Stomach smooth muscle (tissue), 2 donors: ENCODE results near the gene DYNLRB1.

Experiments used
- H3K27ac ChIP-seq: one replicate; pipeline ENCODE4 v1.7.0; 2013; ENCODE audit warnings: mild to moderate bottlenecking, low read length, inconsistent platforms
- H3K27me3 ChIP-seq, 2 donors: one replicate each; pipeline ENCODE4 v1.7.0; 2013; ENCODE audit warnings: low read length in 2 of 2; ENCODE audit not compliant: insufficient read depth in 2 of 2, control insufficient read depth in 1 of 2
- H3K36me3 ChIP-seq, 2 donors: one replicate each; pipeline ENCODE4 v1.7.0; 2013; ENCODE audit warnings: low read length in 2 of 2; ENCODE audit not compliant: control insufficient read depth in 2 of 2, insufficient read depth in 2 of 2
- H3K4me1 ChIP-seq: one replicate; pipeline ENCODE4 v1.7.0; 2013; ENCODE audit warnings: low read length; ENCODE audit not compliant: control insufficient read depth, insufficient read depth
- H3K4me3 ChIP-seq, 2 donors: one replicate each; pipeline ENCODE4 v1.7.0; 2013; ENCODE audit warnings: low read length in 2 of 2
- H3K9ac ChIP-seq, 2 donors: one replicate each; pipeline ENCODE4 v1.7.0; 2013; ENCODE audit warnings: low read length in 2 of 2, mild to moderate bottlenecking in 1 of 2
- H3K9me3 ChIP-seq, 2 donors: one replicate each; pipeline ENCODE4 v1.7.0; 2013; ENCODE audit warnings: low read length in 2 of 2; ENCODE audit not compliant: control insufficient read depth in 2 of 2
- donor health status: healthy.
- donor health status: Pancreatic carcinoma.

DYNLRB1 gene

DNA sequence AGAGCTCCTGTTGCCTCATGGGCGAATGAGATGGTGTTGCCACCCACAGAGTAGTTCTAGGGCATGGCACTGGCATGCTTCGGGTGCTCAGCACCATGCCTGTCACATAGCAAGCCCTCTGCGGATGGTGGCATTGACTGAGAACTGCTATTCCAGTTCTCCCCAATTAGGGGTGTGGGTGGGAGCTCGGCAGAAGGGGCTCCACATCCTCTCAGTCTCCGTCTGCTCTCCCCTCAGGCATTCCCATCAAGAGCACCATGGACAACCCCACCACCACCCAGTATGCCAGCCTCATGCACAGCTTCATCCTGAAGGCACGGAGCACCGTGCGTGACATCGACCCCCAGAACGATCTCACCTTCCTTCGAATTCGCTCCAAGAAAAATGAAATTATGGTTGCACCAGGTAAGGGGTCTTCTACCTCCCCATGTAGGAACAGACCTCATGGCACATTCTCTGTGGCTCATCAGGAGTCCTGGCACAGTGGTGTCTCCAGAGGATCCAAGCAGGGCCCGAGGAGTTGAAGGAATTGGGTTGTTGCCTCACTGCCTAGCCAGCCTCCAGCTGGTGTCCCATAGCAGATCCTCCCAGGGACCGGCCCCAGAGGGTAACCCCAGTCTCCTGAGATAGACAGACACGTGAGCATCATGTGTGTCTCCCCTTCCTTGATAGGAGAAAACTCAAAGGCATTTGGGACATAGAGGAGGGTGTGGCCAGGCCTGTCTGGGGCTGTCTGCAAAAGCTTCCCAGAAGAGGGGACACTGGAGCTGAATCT, 18.4 kb downstream of the DYNLRB1 start:
- no peak overlapping the region for H3K9ac ChIP-seq
- no peak overlapping the region for H3K27ac ChIP-seq
- no peaks in the 10 kb centered on the region for H3K9me3 ChIP-seq
- no peak overlapping the region for H3K4me3 ChIP-seq
- peaks cover 5% of the 10 kb centered on the region for H3K4me1 ChIP-seq
- H3K27me3 ChIP-seq = no peaks in the 10 kb centered on the region
- peaks cover 49 to 67% of the 10 kb centered on the region in 2 donors for H3K36me3 ChIP-seq

DNA sequence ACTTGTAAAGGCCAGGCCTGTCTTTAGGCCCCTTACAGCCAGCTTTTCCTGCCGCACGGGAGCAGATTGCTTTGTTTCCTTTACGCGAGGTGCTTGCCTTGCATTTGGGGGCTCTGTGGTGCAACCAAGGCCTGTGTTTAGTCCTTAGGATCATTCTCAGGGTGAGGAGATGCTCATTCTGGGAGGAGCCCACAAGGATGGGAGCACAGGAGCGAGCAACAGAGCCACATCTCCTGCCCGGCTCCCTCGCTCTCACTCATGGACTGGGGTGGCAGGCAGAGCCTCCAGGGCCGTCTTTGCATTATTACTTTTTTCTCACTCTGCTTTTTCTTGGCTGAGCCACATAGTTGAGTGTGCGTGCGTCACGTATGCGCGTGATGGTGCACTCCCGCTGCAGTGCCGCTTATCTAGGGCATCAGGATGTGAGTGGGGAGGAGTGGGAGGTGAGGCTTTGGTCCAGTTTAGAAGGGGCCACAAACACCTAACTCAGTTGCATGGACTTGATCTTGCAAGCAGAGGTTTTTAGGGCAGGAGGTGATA, 19.1 kb downstream of the DYNLRB1 start:
- Histone ChIP-seq H3K9ac (no peak overlapping the region), H3K36me3 (peaks cover 45 to 65% of the 10 kb centered on the region in 2 donors), H3K27me3 (no peaks in the 10 kb centered on the region), H3K27ac (no peak overlapping the region), H3K9me3 (no peaks in the 10 kb centered on the region), H3K4me3 (no peak overlapping the region), H3K4me1 (peaks cover 5% of the 10 kb centered on the region)

- Histone ChIP-seq H3K27ac (no peak overlapping the region), H3K4me3 (no peak overlapping the region), H3K27me3 (no peaks in the 10 kb centered on the region), H3K9me3 (no peaks in the 10 kb centered on the region), H3K4me1 (peaks cover 4% of the 10 kb centered on the region), H3K9ac (no peak overlapping the region), H3K36me3 (peaks cover 44 to 65% of the 10 kb centered on the region in 2 donors)
Observed at GRCh38 chr20:34535857-34536256, 19.6 kb downstream of the DYNLRB1 start.

- no peak overlapping the region for H3K4me3 ChIP-seq
- H3K9me3 ChIP-seq = no peaks in the 10 kb centered on the region
- H3K27me3 ChIP-seq = no peaks in the 10 kb centered on the region
- no peak overlapping the region for H3K27ac ChIP-seq
- peaks cover 44 to 67% of the 10 kb centered on the region in 2 donors for H3K36me3 ChIP-seq
- H3K9ac ChIP-seq = no peak overlapping the region
- H3K4me1 ChIP-seq = peaks cover 2% of the 10 kb centered on the region
Observed at GRCh38 chr20:34536798-34537394, 20.7 kb downstream of the DYNLRB1 start.

DNA sequence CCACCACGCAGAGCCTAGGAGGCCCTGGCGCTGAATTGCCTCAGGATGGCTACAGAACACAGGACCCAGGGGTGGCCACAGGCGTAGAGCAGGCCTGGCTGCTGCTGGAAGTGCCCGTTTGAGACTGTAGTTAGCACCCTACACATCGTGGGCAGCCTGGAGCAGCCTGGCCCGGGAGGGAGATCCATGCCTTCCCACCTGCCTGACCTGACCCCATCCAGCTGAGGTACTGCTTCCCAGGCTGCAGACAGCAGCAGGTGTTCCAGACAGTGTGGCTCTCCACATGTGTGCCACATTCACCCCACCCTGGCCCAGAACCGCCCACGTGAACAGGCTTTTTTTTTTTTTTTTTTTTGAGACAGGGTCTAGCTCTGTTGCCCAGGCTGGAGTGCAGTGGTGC, 21.4 kb downstream of the DYNLRB1 start:
- H3K9me3 ChIP-seq = no peaks in the 10 kb centered on the region
- peaks cover 49 to 63% of the 10 kb centered on the region in 2 donors for H3K36me3 ChIP-seq
- peaks cover 2% of the 10 kb centered on the region for H3K4me1 ChIP-seq
- no peak overlapping the region for H3K4me3 ChIP-seq
- no peaks in the 10 kb centered on the region for H3K27me3 ChIP-seq
- no peak overlapping the region for H3K9ac ChIP-seq
- no peak overlapping the region for H3K27ac ChIP-seq

DNA sequence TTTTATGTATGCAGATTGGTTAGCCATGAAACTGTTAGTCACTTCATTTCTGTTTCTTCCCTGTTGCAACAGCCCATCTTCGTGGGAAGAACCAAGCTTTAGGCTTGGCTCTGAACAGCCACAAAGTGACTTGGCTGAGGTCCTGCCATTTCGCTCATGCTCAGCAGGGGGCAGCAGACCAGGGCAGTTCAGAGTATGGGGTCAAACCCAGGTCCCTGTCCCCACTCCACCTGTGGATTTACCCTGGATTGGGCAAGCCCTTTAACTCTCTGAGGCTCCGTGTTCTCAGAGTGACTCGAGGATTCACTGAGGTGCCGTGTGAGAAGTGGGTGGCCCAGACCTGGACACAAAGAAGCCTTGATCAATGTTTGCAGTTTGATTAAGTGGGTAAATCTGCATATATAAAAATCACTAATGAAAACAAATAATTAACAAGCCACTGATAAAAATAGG, 22.5 kb downstream of the DYNLRB1 start:
- no peaks in the 10 kb centered on the region for H3K9me3 ChIP-seq
- no peak overlapping the region for H3K9ac ChIP-seq
- H3K27ac ChIP-seq = no peak overlapping the region
- H3K27me3 ChIP-seq = no peaks in the 10 kb centered on the region
- no peak overlapping the region for H3K4me3 ChIP-seq
- peaks cover 49 to 56% of the 10 kb centered on the region in 2 donors for H3K36me3 ChIP-seq
- H3K4me1 ChIP-seq = no peaks in the 10 kb centered on the region

DNA sequence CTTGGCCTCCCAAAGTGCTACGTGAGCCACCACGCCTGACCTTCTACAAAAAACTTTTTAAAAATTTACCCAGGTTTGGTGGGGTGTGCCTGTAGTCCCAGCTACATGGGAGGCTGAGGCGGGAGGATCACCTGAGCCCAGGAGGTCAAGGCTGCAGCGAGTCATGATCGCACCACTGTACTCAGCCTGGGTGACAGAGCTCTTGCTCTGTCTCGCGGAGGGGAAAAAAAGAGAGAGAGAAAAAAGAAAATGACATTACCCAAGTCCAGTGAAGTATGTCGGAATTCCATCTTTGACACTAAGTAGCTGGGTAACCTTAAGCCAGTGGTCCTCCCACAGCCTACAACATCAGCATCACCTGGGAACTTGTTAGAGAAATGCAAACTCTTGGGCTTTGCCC, 23.5 kb downstream of the DYNLRB1 start:
- H3K36me3 ChIP-seq = peaks cover 41 to 49% of the 10 kb centered on the region in 2 donors
- H3K9ac ChIP-seq = no peak overlapping the region
- no peaks in the 10 kb centered on the region for H3K9me3 ChIP-seq
- no peaks in the 10 kb centered on the region for H3K27me3 ChIP-seq
- H3K27ac ChIP-seq = no peak overlapping the region
- H3K4me3 ChIP-seq = no peak overlapping the region
- H3K4me1 ChIP-seq = peaks cover 2% of the 10 kb centered on the region

DNA sequence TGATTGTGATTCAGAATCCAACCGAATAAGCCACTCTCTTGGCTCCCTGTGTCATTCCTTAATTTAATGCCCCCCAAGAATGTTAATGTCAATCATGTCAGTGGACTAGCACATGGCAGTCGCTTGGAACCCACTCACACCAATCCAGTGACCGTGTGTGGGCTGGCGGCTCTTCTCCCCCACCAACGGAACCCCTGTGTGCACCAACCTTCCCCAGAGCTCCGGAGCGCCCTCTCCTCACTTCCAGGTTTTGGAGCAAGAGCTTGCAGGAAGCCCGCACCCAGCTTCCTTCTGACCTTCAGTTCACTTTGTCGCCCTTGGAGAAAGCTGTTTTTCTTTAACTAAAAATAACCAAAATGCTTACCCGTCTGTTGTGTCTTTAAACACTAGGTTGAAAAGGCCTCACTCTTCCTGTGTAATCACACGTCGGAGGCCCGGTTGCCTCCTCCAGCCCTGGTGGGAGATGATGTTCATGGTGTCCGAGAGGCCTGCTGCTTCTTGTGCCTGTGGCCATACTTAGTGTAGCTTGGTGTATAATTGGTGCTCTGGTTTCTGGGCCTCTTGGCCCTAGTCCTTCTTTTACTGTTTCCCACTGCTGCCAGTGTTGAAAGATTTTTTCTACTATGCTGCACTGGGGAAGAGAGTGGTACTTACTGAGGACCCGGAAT, 24.5 kb downstream of the DYNLRB1 start:
- no peaks in the 10 kb centered on the region for H3K27me3 ChIP-seq
- no peak overlapping the region for H3K9ac ChIP-seq
- no peak overlapping the region for H3K27ac ChIP-seq
- no peaks in the 10 kb centered on the region for H3K9me3 ChIP-seq
- H3K4me3 ChIP-seq = no peak overlapping the region
- peaks cover 32 to 40% of the 10 kb centered on the region in 2 donors for H3K36me3 ChIP-seq
- peaks cover 2% of the 10 kb centered on the region for H3K4me1 ChIP-seq

DNA sequence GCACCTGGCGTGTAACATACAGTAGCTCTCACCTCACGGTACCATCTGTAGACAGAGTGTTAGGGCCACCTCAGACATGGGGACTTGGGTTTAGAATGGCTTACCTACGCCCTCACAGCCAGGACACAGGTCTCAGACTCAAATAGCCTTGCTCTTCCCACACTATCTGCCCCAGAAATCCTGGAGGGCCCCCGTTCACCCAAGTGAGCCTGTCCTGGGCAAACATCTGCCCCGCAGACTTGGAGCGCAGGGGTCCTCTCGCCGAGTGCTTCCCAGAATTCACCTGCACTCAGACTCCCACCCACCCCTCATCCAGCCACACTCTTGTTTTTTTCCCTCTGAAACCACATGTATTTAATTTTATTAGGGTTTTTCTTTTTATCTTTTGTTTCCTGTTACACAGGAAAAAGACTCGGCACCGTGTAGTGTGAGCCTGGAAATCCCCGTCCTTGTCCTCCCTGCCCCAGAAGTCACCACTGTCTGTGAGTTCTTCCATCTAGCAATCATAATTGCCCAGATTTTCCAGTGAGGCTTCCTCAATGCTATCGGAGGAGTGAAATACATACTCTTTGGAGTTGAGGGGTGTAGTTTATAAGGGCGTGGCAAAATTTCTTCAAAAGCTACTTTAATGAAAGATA, 25.2 kb downstream of the DYNLRB1 start:
- no peak overlapping the region for H3K9ac ChIP-seq
- no peaks in the 10 kb centered on the region for H3K27me3 ChIP-seq
- peaks cover 2% of the 10 kb centered on the region for H3K4me1 ChIP-seq
- no peaks in the 10 kb centered on the region for H3K9me3 ChIP-seq
- no peak overlapping the region for H3K4me3 ChIP-seq
- H3K27ac ChIP-seq = no peak overlapping the region
- H3K36me3 ChIP-seq = peaks cover 26 to 34% of the 10 kb centered on the region in 2 donors

DNA sequence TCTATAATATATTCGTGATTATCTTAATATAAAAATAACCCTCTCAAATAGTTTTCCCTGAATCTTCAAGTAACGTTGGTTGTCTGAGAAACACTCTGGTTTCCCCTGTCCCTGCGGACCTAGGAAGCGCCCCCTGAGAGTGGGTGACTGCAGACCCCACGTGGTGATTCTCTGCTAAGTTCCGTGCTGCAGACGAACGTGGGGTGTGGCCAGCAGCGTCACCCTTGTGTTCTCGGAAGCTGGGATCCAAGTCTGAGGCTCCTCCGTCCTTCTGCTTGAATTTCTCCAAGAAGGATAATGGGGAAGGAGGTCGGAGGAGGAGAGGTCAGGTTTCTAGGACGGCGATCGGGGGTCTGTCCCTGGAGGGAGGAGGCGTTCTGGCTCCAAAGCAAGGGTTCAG, 25.7 kb downstream of the DYNLRB1 start:
- no peak overlapping the region for H3K27ac ChIP-seq
- H3K4me1 ChIP-seq = peaks cover 2% of the 10 kb centered on the region
- H3K4me3 ChIP-seq = no peak overlapping the region
- no peaks in the 10 kb centered on the region for H3K27me3 ChIP-seq
- no peaks in the 10 kb centered on the region for H3K9me3 ChIP-seq
- no peak overlapping the region for H3K9ac ChIP-seq
- peaks cover 23 to 30% of the 10 kb centered on the region in 2 donors for H3K36me3 ChIP-seq
